ENCODE results near the gene USF3. TPM values are rescaled to one million over a fixed set of nuclear protein-coding genes. Genes with fewer than 3 reads are reported as not detected.

Gene USF3
- total RNA-seq, 2 experiments from 2014 or later = 31.4 to 32.6 TPM

DNA sequence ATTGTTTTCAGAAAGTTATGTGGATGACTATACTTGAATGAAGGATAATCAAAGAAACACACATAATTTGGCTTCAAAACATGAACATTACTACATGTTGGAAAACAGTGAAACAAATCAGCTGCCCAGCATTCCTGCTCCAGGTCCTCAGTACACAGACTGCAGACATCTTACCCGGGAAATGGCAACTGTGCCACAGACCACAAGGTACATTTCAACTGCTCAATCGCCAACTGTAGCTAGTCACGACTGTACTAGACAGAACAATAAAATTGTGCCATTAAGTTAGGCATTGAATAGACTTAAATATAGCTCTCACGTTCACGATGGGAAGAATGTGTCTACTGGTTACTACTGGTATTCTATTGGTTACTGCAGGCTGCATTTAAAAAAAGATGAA lies 44.6 kb upstream of the USF3 start:
- ChIA-PET POLR2A (interaction anchor here (1.1 kb wide), 1 partner anchor 45 kb away, joined by 3 read pairs; the partner anchor contains the start of gene USF3), CTCF (interaction anchor here (0.8 to 2.1 kb wide), 4 partner anchors 9 to 53 kb away, joined by 3 to 6 read pairs (median 3); no protein-coding TSS in a partner anchor)
- intact Hi-C loops (cut with DNase I, micrococcal nuclease) = loop anchor here in 1 of 2 experiments (2.0 to 10.0 kb wide), 3 partner anchors 160 to 716 kb away; no protein-coding TSS in a partner anchor
- ATAC-seq (ENCODE audit: poor library complexity) = no peak
- Mint-ChIP-seq H3K27ac (peak overlapping the region; percentile 29), H3K4me1 (ENCODE audit: low read depth) (peaks cover 87% of the 10 kb centered on the region), H3K4me3 (no peak overlapping the region), H3K9me3 (no peaks in the 10 kb centered on the region), H3K27me3 (no peaks in the 10 kb centered on the region), H3K36me3 (ENCODE audit: low read depth) (peaks cover 18% of the 10 kb centered on the region)
- Histone ChIP-seq H3K27me3 (ENCODE audit: control insufficient read depth in 1 of 2, insufficient read depth in 2 of 2, low read length in 2 of 2) (no peaks in the 10 kb centered on the region), H3K4me1 (ENCODE audit: insufficient read depth, low read length) (peaks cover 21% of the 10 kb centered on the region), H3K9me3 (ENCODE audit: control insufficient read depth in 1 of 2, insufficient read depth in 1 of 2, low read length in 2 of 2) (no peaks in the 10 kb centered on the region), H3K27ac (ENCODE audit: low read depth in 1 of 2, low read length in 2 of 2) (no peak overlapping the region), H3K4me3 (ENCODE audit: low read length) (no peak overlapping the region), H3K36me3 (ENCODE audit: insufficient read depth, low read length) (peaks cover 3% of the 10 kb centered on the region)
- peak in 1 of 14 experiments; percentile 19 for DNase-seq
- TF ChIP-seq, protein P1, sequence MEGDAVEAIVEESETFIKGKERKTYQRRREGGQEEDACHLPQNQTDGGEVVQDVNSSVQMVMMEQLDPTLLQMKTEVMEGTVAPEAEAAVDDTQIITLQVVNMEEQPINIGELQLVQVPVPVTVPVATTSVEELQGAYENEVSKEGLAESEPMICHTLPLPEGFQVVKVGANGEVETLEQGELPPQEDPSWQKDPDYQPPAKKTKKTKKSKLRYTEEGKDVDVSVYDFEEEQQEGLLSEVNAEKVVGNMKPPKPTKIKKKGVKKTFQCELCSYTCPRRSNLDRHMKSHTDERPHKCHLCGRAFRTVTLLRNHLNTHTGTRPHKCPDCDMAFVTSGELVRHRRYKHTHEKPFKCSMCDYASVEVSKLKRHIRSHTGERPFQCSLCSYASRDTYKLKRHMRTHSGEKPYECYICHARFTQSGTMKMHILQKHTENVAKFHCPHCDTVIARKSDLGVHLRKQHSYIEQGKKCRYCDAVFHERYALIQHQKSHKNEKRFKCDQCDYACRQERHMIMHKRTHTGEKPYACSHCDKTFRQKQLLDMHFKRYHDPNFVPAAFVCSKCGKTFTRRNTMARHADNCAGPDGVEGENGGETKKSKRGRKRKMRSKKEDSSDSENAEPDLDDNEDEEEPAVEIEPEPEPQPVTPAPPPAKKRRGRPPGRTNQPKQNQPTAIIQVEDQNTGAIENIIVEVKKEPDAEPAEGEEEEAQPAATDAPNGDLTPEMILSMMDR (IDR thresholded peaks at IDR 0.05) = no peak

DNA sequence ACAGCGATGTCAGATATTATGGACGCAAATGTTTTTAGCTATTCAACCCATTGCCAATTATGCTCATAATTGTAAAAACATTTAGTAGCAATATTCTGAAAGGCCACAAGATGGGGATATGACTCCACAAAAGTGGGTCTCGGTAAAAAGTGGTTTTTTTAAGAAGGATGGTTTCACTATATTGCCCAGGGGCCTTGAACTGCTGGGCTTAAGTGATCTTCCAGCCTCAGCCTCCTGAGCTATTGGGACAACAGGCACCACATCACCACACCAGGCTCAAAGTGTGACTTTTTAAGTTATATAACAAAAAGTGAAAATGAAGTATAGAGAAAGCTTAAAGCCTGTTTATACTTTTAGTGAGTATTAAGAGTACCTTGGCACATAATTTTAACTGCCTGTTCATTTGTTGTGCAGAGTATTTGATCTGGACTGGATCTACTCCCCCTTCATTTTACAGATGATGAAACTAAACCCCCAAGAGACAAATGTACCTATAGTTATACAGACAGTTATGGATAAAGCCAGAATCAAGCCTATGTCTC lies 40.2 kb upstream of the USF3 start:
- peak in 6 of 14 experiments; percentile 5 to 83 (median 53) for DNase-seq
- Mint-ChIP-seq H3K4me1 (ENCODE audit: low read depth) (peaks cover 83% of the 10 kb centered on the region), H3K36me3 (ENCODE audit: low read depth) (peaks cover 21% of the 10 kb centered on the region), H3K9me3 (no peaks in the 10 kb centered on the region), H3K27me3 (no peaks in the 10 kb centered on the region), H3K27ac (peak overlapping the region; percentile 53), H3K4me3 (no peak overlapping the region)
- no peak overlapping the region for H3K4me3 ChIP-seq (ENCODE audit: low read length)
- peaks cover 4% of the 10 kb centered on the region for H3K36me3 ChIP-seq (ENCODE audit: insufficient read depth, low read length)
- no peaks in the 10 kb centered on the region for H3K27me3 ChIP-seq (ENCODE audit: control insufficient read depth in 1 of 2, insufficient read depth in 2 of 2, low read length in 2 of 2)
- peak; percentile 90 for ATAC-seq (ENCODE audit: poor library complexity)
- H3K27ac ChIP-seq (ENCODE audit: low read depth in 1 of 2, low read length in 2 of 2) = peak overlapping the region in 1 of 2 donors; percentile 52
- CTCF ChIA-PET = interaction anchor here (0.6 to 4.3 kb wide), 21 partner anchors 9 to 683 kb away, joined by 3 to 82 read pairs (median 5); partner anchors contain the start of genes ATP6V1A, CCDC191, GRAMD1C and NAA50
- POLR2A ChIA-PET = interaction anchor here (1.0 to 3.4 kb wide), 4 partner anchors 9 to 319 kb away, joined by 3 to 47 read pairs (median 6); partner anchors contain the start of genes ATP6V1A, CCDC191, GRAMD1C and NAA50
- intact Hi-C loops (cut with DNase I, micrococcal nuclease) = loop anchor here (1.0 to 5.0 kb wide), 6 partner anchors 9 to 682 kb away; partner anchors contain the start of gene GRAMD1C (in 1 of the 2)
- peaks cover 3% of the 10 kb centered on the region for H3K4me1 ChIP-seq (ENCODE audit: insufficient read depth, low read length)
- H3K9me3 ChIP-seq (ENCODE audit: control insufficient read depth in 1 of 2, insufficient read depth in 1 of 2, low read length in 2 of 2) = no peaks in the 10 kb centered on the region
- TF ChIP-seq, protein P1 (IDR thresholded peaks at IDR 0.05) = peak; percentile 82

DNA sequence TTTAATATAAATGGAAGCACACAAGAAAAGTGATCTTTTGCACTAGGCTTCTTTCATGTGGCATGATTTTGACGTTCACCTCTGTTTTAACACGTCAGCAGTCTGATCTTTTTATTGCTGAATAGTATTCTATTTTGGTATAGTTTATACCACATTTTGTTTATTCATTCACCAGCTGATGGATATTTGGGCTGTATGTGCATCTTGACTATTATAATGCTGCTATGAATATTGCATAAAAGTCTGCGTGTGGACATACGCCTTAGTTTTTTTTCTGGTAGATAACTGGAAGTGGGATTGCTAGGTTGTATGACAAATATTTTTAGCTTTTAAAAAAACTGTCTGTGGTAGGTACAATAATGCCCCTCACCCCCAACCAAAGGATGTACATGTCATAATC lies 35.3 kb upstream of the USF3 start:
- Mint-ChIP-seq H3K36me3 (ENCODE audit: low read depth) (peaks cover 33% of the 10 kb centered on the region), H3K4me1 (ENCODE audit: low read depth) (peaks cover 57% of the 10 kb centered on the region), H3K27me3 (no peaks in the 10 kb centered on the region), H3K27ac (peak overlapping the region; percentile 64), H3K9me3 (no peaks in the 10 kb centered on the region), H3K4me3 (no peak overlapping the region)
- POLR2A ChIA-PET = no interaction called here
- intact Hi-C loops (cut with DNase I, micrococcal nuclease) = loop anchor here in 1 of 2 experiments (2.0 kb wide), 1 partner anchor 425 kb away; no protein-coding TSS in a partner anchor
- TF ChIP-seq, protein P1 (IDR thresholded peaks at IDR 0.05) = no peak
- no peak overlapping the region for H3K27ac ChIP-seq (ENCODE audit: low read depth in 1 of 2, low read length in 2 of 2)
- no peak overlapping the region for H3K4me3 ChIP-seq (ENCODE audit: low read length)
- CTCF ChIA-PET = interaction anchor here (1.0 to 2.1 kb wide), 3 partner anchors 10 to 29 kb away, joined by 3 to 6 read pairs (median 4); no protein-coding TSS in a partner anchor
- H3K36me3 ChIP-seq (ENCODE audit: insufficient read depth, low read length) = peaks cover 6% of the 10 kb centered on the region
- no peaks in the 10 kb centered on the region for H3K9me3 ChIP-seq (ENCODE audit: control insufficient read depth in 1 of 2, insufficient read depth in 1 of 2, low read length in 2 of 2)
- H3K4me1 ChIP-seq (ENCODE audit: insufficient read depth, low read length) = peaks cover 4% of the 10 kb centered on the region
- DNase-seq (no peak), ATAC-seq (ENCODE audit: poor library complexity) (peak; percentile 35)
- no peaks in the 10 kb centered on the region for H3K27me3 ChIP-seq (ENCODE audit: control insufficient read depth in 1 of 2, insufficient read depth in 2 of 2, low read length in 2 of 2)

All from CD4-positive, alpha-beta T cell (primary cell).